ENCODE results near the gene RIN2.
A peak's percentile ranks its signal among the peaks of the same experiment; 100 is the strongest.

Gene RIN2

DNA sequence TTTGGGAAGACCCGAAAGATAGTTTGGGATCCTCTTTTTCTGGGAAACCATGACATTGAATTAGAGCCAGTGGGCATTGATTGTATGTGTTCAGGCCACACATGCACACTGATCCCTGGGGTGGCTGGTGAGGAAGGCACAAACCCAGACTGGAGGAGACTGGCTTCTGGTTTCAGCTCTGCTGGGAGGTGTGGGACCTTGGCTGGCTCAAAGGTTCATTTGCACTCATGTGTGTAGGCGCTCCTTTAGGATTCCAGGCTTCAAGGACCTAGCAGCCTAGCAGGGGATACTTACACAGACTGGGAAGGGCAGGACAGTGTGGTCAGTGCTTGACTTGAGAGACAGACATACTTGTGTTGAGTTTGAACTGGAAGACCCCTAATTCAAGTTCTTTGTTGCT, 7.2 kb downstream of the RIN2 start:
- DNase-seq: no peak

DNA sequence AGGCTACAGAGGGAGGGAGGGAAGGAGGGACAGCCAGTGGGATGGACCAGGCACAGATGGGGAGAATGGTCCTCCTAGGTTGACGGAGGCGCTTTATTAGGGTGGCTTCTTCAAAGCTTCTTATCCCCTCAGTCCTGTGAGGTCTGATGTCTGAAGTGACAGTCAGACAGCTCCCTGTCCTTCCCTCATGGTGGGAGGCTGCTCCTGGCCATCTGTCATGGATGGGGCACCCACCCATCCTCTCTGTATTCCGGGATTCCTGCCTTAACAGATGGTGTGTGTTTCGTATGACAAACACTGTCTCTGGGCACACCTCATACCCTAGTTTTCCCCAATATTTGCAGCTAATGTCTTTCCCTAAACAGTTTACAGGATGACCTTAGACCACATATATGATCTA, 7.9 kb downstream of the RIN2 start:
- DNase-seq: no peak

DNA sequence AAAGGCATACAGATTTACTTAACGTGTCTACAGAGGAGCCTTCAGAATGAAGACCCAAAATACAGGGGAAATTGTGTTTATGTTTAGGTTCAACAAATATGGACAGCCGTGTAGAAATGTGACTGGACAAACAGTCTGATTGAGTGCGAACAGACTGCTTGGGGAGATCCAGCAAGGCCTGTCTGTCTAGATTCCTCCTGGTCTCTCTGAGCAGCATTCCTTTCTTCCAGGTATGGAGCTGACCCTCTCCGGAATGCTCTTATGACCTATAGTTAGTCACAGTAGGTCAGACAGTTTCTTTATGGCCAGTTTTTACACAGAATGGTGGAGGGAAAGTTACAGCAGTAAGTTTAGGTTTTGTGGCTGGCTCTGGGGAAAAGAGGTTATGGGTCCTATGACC, 9.0 kb downstream of the RIN2 start:
- no peak for DNase-seq

DNA sequence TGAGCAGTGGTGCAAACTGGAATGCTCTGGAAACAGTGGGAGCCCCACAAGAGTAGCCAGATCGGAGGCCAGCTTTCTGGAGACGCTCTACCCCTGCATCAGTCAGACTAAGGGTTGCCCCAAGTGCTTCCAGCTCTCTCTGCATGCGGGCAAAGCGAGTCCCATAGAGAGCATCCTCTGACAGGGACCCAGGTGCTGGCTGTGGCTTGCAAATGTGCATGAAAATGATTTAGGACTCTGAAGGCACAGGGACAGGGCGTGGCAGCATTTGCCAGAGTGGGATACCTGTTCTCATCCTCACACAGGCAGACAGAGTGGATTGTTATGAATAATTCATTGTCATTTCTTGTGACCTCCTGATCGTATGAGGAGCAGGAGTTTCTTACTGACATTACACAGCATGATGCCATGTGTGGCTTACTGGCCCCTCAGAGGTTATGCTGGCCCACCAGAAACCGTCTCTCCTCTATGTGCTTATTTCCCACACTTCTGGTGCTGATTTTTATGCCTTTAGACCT, 10.3 kb downstream of the RIN2 start:
- no peak for DNase-seq

DNA sequence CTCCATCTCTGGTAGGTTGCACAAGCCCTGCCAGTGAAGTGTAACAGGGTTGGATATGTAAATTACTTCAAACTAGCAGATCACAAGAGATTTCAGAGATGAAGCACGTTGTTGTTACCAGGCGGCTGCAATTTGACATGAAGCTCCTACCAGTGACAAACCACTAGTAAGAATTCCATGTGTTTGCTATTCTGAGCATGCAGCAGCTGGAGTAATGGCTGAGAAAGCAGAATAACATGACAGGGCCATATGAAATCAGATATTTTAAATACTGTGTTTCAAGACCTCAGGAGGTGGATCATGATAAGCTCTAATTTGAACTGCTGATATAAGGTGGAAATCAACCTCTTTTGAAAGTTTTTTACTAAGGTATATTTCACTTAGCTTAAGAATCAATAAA, 11.4 kb downstream of the RIN2 start:
- no peak for DNase-seq

DNA sequence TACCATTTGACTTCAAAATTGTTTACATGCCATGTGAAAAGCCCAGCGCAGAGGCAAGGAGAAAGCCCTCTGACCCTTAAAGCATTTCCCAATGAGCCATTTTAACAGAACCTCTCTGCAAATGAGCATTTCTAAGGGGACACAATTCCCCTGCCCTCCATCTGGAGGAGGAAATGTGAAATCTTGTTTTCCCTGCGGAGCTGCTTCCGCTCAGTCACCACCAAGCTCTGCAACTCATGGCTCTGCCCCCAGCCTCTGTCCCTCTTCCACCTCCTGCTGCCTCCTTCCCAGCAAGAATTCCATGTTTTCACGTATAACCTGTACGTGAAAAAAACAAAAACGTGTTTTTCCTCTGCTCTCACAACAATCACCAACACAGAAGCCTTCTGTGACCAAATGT, 12.3 kb downstream of the RIN2 start:
- DNase-seq: no peak

DNA sequence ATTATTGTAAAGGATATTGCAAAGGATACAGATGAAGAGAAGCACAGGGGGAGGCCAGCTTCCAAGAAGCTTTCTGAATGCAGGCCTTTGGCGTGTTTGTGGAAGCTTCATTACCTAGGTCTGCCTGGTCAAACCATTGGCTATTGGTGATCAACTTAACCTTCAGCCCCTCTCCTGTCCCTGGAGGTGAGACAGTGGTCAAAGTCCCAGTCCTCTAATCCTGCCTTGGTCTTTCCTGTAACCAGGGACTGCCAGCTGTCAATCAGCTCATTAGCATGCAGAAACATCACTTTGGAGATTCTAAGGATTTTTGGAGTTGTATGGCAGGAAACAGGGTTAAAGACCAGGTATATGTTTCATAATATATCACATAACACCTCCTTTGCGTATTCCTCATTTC, 13.0 kb downstream of the RIN2 start:
- no peak for DNase-seq

DNA sequence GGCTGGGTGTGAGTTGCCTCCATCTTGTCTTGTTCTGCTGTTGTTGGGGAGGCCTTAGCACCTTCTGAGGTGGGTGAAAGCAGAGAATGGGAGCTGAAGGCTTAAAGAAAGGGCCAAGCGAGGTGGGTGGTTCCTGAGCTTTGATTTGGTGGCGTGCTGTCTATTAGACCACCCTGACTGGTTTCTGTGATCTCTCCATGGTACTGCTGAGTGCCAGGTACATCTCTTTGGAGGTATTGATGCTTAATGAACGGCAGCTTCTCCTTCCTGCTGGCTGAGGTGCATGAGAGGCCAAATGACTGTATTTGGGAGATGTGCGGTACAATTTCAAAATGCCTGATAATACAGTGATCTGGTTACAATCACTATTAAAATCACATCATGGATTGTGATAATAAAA, 15.4 kb downstream of the RIN2 start:
- DNase-seq: no peak

DNA sequence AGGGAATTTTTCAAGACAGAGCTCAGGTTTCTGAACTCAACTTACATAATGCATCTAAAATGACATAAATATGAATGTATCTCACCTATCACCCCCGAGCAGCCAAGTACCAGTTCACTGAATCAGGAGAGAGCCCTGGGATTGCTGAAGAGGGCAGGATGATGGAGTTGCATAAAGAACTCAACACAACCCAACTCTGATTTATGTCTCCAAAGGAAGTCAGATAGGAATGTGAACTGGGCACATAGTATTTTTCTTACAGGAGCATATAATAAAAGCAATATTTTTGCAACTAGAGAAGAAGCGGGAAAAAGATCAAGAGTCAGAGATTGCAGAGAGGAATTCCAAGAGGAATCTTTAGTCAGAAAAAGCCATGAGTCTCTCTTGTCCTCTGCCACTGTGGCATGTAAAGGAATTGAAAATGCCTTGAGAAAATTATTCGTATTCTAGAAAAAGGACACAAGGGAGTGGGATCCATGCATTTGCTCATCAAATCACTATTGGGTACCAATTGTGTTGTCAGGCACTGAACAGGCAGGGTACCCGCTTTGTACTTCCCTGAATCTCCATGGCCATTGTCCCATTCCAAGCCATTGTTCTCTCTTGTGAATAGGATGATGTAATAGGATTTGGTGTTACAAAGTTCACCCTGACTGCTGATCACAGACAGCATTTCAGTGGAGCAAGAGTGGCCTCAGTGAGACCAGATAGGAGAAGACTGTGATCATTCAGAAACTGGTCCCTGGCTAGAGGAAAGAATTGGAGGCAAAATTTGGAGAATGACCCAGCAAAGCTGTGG, 16.3 kb downstream of the RIN2 start:
- DNase-seq: no peak

DNA sequence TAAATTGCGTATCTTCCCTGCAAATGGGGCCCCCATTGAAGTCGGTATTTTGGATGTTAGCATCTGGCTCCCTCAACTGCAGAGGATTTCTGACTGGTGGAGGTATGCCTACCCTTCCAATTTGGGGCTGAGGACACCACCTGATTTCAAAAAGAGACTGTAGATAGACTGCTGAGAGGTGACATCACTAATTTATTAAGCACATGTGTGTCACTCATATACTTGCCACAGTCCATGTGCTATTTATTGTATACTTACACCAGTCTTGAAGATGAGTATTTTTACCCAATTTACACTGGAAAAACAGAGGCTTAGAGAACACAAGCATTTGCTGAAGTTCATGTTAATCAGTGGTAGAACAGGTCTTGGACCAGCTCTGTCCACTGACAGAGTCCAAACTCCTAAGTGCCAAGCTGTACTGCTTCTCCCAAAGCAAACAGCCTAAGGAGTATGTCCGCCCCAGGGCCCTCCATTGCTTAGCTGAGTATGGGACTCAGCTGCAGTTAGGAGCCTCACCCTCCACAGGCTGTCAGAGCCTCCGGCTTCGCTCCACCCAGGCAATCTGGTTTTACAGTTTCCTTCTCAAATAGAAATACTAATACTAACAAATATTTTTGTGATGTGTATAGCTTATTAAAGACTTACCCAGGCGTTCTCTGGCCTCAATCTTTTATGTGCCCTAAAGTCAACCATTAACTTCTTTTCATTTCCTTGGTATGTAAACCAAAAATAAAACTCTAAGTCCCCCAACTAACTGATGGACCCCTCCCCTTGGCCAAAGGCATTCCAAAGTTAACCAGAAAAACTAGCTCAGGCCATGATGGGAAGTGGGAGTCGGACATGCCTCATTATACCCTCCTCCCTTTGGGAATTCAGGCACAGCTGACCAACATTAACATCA, 17.5 kb downstream of the RIN2 start:
- no peak for DNase-seq

DNA sequence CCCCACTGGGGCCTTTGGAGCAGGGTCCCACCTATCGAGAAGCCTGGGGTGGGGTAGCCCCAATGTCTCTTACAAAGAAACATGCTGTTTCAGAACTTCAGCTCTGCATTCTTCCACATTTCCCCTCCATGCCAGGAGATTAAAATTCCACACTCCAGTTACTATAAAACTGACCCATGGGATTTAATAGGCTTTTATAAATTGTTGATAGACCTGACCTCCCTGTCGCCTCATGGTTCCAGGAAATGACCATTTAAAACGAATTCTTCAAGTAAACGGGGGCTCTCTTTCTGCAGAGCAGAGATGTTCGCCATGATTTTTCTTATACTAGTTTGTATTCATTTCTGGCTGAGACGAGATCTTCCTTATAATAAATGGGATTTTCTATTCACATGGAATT, 19.3 kb downstream of the RIN2 start:
- no peak for DNase-seq

DNA sequence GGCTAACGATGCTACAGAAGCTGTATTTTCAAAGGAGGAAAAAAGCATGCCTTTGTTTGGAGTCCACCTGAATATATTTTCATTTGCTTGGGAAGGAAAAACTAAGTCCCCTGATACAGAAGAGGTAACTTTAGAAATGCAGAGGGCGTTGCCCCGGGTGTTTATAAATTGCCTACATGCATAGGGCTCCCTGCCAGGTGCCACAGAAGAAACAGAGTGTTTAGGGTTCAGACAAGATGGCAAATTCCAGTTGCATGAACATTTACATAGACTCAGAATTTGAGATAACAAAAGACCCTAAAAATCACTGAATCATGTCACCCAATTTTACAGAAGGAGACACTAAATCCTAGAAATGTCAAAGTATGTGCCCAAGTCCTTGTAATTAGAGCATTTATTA, 19.9 kb downstream of the RIN2 start:
- no peak for DNase-seq

DNA sequence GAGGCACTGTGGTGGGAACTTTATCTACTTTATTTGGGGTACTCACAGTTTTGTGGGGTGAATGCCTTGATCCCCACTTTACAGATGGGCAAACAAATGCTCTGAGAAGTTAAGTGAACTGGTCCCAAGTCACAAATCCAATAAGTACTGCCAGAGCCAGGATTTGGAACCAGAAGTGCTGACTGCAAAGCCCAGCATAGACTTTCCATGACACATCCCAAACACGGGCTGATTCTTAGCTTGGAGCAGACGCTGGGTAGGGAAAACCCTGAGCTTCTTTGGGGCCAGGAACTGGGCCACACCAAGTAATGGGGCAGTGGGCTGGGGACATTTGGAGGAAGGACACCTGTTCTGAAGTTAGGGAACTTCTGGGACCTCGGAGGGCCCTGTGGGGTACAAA, 20.3 kb downstream of the RIN2 start:
- no peak for DNase-seq

DNA sequence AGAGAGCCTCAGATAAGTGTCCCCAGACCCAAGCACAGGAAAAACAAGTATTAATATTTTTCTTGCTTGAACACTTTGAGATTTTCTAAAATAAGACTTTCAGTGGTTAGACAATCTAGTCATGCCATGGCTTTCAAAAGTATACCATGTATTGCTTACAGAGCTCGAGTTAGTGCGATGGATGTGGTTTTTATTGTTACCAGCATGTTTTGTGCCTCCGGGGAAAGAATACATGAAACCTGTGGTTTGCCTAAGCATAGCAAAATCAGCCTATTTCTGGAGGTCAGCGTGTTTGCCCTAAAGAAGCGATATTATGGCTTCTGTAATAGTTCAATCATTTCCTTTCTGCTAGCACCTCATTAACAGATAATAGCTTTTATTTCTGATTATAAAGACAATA, 21.6 kb downstream of the RIN2 start:
- DNase-seq: no peak

DNA sequence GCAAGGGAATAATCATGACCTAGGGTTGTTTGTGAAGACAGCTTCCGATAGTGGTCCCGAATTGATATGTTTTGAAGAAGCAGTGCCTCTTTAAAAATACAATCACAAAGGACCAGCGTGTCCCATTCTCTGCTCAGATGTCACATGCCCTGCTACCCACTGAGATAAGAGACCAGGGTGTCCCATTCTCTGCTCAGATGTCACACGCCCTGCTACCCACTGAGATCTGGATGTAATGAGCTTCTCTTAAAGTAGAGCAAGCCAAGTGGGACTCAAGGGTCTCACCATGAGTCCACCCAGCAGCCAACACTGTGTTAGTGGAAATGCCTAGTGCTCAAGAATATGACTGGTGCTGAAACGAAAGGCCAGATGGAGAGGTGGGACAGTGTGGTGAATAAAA, 22.2 kb downstream of the RIN2 start:
- no peak for DNase-seq

DNA sequence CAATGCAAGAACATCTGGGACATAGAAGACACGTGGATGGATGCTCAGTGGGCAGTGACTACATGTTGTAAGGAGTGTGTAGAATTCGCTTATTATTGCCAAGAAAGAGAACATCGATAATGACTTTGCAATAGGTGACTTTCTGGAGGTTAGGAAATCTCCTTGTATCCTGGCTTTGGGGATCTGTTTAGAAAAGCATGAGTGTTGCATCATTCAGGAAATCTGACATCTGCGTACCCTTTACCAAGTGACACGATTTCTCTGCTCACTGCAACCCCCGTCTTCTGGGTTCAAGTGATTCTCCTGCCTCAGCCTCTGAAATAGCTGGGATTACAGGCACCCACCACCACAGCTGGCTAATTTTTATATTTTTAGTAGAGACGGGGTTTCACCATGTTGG, 23.2 kb downstream of the RIN2 start:
- no peak for DNase-seq

DNA sequence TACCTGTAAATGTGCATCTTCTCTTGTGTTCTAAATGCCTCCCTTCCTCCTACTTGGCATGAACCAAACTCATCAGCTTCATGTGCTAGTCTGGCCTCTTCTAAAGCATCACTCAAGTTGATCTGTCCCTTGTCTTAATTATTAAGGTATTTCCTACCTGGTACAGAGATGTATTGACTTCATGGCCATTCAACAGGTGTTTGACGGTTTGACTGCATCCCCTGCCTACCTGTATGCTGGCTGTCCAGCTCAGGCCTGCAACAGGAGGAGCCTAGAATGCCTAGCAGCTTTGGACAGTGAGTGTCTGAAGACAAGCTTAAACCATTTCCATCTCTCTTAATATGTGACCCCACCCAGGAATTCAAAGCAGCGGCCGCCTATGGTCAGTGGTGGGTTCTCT, 24.6 kb downstream of the RIN2 start:
- DNase-seq: no peak

DNA sequence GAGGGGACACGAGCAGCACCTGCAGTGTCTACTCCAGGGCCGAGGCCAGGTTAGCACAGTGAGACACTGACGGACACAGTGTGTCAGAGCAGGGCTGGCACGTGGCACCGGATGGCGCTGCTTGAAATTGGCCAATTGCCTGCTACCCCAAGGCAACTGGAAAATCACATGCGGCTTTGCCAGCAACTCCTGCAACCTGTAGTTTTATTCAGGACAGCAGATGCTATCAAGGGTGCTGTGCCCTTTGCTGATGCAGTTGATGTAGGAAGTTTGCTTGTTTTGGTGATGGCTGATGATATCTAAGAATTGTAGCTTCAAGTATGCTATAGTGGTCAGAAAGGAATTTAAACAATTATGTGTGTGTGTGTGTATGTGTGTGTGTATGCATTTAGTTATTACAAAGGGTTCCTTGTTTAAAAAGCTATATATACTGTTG, 25.9 kb downstream of the RIN2 start:
- no peak for DNase-seq

DNA sequence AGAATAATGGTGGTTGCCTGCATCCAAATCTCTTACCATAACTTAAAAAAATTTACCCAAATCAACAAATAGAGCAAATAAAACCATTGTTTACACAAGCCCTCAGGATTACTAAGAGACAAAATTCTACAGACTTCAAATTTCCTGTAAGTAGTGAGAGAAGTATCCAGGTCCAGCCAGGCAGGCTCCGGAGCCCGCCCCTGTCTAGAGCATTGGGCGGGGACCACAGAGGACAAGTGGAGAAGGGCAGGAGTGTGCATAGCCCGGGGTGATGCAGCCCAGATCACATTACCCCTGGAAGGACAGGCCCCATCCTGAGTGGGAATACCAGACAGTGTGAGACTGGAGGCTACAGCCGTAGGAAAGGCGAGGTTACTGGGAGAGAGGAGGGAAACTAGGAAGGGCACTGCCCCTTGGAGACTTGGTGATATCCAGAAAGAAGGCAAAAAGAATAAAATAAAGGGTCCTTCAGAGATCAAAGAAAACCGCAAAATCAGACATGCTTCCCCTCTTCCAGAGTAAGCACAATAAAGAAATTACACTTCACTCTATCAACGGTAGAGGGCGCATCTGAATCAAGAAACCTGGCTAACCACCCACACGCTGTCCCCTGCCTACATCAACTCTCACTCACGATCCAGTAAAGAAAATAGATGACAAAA, 26.6 kb downstream of the RIN2 start:
- peak; percentile 40 for DNase-seq

DNA sequence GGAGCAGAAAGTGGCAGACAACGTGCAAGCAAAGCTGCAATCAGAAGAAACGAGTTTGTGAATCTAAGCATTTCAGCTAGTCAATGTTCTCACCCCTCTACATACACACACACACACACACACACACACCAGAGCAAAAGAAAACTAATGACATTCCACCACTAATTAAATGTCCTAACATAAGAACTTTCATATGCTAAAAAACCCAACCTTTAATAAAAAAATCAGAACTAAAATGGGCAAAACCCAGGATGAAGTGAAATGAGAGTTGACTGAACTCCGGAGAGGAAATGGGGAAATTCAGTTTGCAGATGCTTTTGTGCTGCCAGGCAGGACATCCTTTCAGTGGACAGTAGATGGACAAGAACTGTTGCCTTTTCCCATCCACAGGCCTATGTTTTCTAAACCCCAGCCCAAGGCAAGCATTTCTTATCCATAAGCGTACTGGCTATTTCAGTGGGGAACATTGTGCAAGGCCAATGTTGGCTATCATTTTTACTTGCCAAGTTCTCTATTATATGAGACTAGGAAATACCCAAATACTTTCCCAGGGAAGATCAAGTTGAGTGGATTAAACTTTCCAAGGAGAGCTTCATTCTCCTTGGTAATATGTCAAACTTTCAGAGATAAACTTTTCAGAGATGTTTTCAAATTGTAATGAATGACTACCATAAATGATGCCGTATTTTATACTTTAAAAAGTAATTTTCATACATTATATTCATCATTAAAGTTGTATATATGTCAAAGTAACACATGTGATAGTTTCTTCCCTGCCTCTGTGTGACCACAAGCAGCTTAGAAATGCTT, 27.3 kb downstream of the RIN2 start:
- no peak for DNase-seq

DNA sequence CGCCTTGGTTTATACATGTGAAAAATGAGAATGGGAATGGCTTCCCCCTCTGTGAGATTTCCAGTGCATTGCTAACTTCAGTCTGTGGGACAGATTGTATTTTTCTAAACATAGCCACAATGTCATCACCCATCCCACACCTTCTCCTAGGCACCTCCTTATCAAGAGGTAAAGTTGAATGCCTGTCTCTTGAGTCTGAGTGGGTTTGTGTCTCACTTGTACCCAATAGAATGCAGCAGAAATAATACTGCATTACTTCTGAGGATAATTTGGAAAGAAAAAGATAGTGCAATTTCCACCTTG, 27.9 kb downstream of the RIN2 start:
- no peak for DNase-seq

DNA sequence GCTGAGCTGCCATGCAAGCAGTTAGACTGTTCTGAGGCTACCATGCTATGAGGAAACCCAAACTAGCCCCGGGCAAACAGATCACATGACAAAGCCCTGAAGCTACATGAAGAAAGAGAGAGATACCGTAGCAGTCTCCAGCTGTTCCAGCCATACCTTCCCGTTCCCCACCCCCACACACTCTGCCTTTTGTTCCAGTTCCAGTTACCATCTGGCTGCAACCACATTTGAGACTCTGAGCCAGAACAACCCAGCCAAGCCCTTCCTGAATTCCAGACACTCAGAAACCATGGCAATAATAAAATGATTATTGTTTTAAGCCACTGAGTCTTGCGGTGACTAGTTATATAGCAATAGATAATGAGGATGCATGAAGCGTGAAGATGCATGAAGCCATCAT, 28.3 kb downstream of the RIN2 start:
- no peak for DNase-seq

DNA sequence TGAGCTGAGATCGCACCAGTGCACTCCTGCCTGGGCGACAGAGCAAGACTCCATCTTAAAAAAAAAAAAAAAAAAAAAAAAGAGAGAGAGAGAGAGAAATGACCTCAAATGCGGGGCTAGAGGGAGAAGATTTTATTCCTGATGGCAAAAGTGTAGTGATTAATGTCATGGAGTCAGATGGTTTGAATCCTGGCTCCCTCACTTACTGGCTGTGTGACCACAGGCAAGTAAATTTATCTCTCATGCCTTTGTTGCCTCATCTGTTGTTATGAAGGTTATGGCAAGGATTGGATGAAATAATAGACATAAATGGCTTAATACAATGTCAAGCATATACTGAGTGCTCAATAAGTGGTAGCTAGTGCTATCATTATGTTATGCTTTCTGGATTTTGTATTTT, 29.3 kb downstream of the RIN2 start:
- no peak for DNase-seq

Data from CD4-positive, alpha-beta T cell treated with Interleukin-21 for 1 hour (primary cell).